ENCODE results near the gene C6orf89. TPM values are rescaled to one million over a fixed set of nuclear protein-coding genes. Genes with fewer than 3 reads are reported as not detected.

C6orf89 gene
- total and polyA plus RNA-seq, 2 of the 8 experiments (the other 6 are each of a cell fraction or from before 2014, with no cell fraction given): 4.6 to 12.3 TPM

DNA sequence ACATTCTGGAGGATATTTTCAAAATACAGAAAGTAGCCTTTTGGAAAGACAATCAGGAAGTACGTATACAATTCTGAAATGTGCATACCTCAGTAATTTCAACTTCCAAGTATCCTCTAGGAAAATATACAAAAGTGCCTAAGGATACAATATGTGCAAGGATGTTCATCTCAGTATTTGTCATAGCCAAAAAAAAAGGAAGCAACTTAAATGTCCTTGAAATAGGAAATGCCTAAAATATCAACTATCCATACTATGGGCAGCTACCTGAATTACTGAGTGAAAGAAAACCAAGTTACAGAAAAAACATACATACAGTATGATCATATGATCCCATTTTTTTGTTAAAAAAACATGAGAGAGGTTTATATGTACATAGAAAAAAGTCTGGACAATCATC, 12.6 kb upstream of the C6orf89 start (continued):
- TF ChIP-seq, protein P1, sequence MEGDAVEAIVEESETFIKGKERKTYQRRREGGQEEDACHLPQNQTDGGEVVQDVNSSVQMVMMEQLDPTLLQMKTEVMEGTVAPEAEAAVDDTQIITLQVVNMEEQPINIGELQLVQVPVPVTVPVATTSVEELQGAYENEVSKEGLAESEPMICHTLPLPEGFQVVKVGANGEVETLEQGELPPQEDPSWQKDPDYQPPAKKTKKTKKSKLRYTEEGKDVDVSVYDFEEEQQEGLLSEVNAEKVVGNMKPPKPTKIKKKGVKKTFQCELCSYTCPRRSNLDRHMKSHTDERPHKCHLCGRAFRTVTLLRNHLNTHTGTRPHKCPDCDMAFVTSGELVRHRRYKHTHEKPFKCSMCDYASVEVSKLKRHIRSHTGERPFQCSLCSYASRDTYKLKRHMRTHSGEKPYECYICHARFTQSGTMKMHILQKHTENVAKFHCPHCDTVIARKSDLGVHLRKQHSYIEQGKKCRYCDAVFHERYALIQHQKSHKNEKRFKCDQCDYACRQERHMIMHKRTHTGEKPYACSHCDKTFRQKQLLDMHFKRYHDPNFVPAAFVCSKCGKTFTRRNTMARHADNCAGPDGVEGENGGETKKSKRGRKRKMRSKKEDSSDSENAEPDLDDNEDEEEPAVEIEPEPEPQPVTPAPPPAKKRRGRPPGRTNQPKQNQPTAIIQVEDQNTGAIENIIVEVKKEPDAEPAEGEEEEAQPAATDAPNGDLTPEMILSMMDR (IDR thresholded peaks at IDR 0.05; ENCODE audit: control extremely low read depth in 1 of 3, insufficient read depth in 1 of 3, low read depth in 1 of 3, low read length in 3 of 3): no peak
- no peak for TF ChIP-seq CREB1 (IDR thresholded peaks at IDR 0.05)
